IMR-90 (cell line): ENCODE data around the gene RPUSD2. TPM values are rescaled to one million over a fixed set of nuclear protein-coding genes. Genes with fewer than 3 reads are reported as not detected.

ENCODE experiments used
- ATAC-seq: fragments of 200-7000 bp; cut with Tn5 transposase; 2 replicates; pipeline ENCODE4 v1.9.1; 2020; ENCODE audit warnings: low read depth, mild to moderate bottlenecking, moderate library complexity
- BruUV-seq: library from RNA; stranded (reverse); fragments of 400-500 nt; replicated peaks from 2 replicates; lab custom pipeline; 2021; lab: Mats Ljungman, UMichigan
- CTCF ChIA-PET: fragments of 300-600 bp; formaldehyde crosslinking; extraction: SDS; loops from one replicate; lab custom pipeline; 2021; ENCODE audit warnings: antibody characterized with exemption; lab: Yijun Ruan, JAX
- POLR2A ChIA-PET: fragments of 300-600 bp; sonication (Branson Sonifier 250); formaldehyde crosslinking; loops from one replicate; lab custom pipeline; 2022; ENCODE audit warnings: antibody characterized with exemption; ENCODE audit not compliant: unreplicated experiment; lab: Charles Lee
- DNase-seq: peaks from one replicate; pipeline ENCODE4 v3.0.0; 2013
- H2AFZ ChIP-seq: replicated peaks from 2 replicates; pipeline ENCODE3; 2013; ENCODE audit warnings: low read length, mild to moderate bottlenecking; ENCODE audit not compliant: poor library complexity
- H2AK5ac ChIP-seq: 2 replicates; pipeline ENCODE4 v1.6.1; 2013; ENCODE audit warnings: low read depth, low read length, inconsistent platforms
- H2AK9ac ChIP-seq: replicated peaks from 2 replicates; pipeline ENCODE3; 2013; ENCODE audit warnings: mild to moderate bottlenecking, low read depth, low read length, moderate library complexity; ENCODE audit not compliant: poor library complexity
- H2BK120ac ChIP-seq: 2 replicates; pipeline ENCODE4 v1.6.1; 2013; ENCODE audit warnings: low read depth, low read length, inconsistent platforms
- H2BK15ac ChIP-seq: 3 replicates; pipeline ENCODE4 v1.6.1; 2013; ENCODE audit warnings: low read depth, low read length, inconsistent platforms
- H2BK20ac ChIP-seq: 2 replicates; pipeline ENCODE4 v1.6.1; 2013; ENCODE audit warnings: low read depth, mild to moderate bottlenecking, inconsistent platforms, low read length, moderate library complexity
- H2BK5ac ChIP-seq: 2 replicates; pipeline ENCODE4 v1.6.1; 2013; ENCODE audit warnings: mild to moderate bottlenecking, low read depth, low read length, inconsistent platforms; ENCODE audit not compliant: poor library complexity, severe bottlenecking
- H3K14ac ChIP-seq: replicated peaks from 2 replicates; pipeline ENCODE4 v1.6.1; 2013; ENCODE audit warnings: low read depth, low read length, inconsistent platforms
- H3K18ac ChIP-seq: 2 replicates; pipeline ENCODE4 v1.6.1; 2013; ENCODE audit warnings: low read depth, low read length, control low read depth
- H3K23ac ChIP-seq: 2 replicates; pipeline ENCODE4 v1.6.1; 2013; ENCODE audit warnings: low read depth, low read length, inconsistent platforms
- H3K27ac ChIP-seq: 2 replicates; pipeline ENCODE4 v1.5.1; 2013; ENCODE audit warnings: mild to moderate bottlenecking, control low read depth, low read length; ENCODE audit not compliant: insufficient read depth
- H3K27me3 ChIP-seq: 2 replicates; pipeline ENCODE4 v1.6.1; 2013; ENCODE audit warnings: low read length; ENCODE audit not compliant: control insufficient read depth, insufficient read depth
- H3K36me3 ChIP-seq: 2 replicates; pipeline ENCODE4 v1.6.1; 2013; ENCODE audit warnings: low read length, mixed read lengths; ENCODE audit not compliant: control insufficient read depth, insufficient read depth
- H3K4ac ChIP-seq: 2 replicates; pipeline ENCODE4 v1.6.1; 2013; ENCODE audit warnings: low read depth, low read length, inconsistent platforms
- H3K4me1 ChIP-seq: 2 replicates; pipeline ENCODE4 v1.6.1; 2013; ENCODE audit warnings: low read length, mixed read lengths; ENCODE audit not compliant: control insufficient read depth, insufficient read depth
- H3K4me2 ChIP-seq: 2 replicates; pipeline ENCODE4 v1.6.1; 2013; ENCODE audit warnings: low read depth, mild to moderate bottlenecking, control low read depth, low read length, moderate library complexity
- H3K4me3 ChIP-seq: 2 replicates; pipeline ENCODE4 v1.5.1; 2013; ENCODE audit warnings: low read depth, mild to moderate bottlenecking, control low read depth, low read length, moderate library complexity; ENCODE audit not compliant: insufficient read depth
- H3K56ac ChIP-seq: 2 replicates; pipeline ENCODE4 v1.6.1; 2013; ENCODE audit warnings: low read length, inconsistent platforms; ENCODE audit not compliant: insufficient read depth; ENCODE audit errors: extremely low read depth
- H3K79me1 ChIP-seq, 2 experiments: 2 replicates each; pipeline ENCODE4 v1.6.1; 2013; ENCODE audit warnings: low read length in 2 of 2, inconsistent platforms in 1 of 2, low read depth in 1 of 2
- H3K9ac ChIP-seq: 2 replicates; pipeline ENCODE4 v1.6.1; 2013; ENCODE audit warnings: low read depth, low read length, control low read depth
- H3K9me1 ChIP-seq: 2 replicates; pipeline ENCODE4 v1.6.1; 2013; ENCODE audit warnings: low read length, inconsistent platforms; ENCODE audit not compliant: insufficient read depth
- H3K9me3 ChIP-seq: 2 replicates; pipeline ENCODE4 v1.6.1; 2013; ENCODE audit warnings: low read length; ENCODE audit not compliant: control insufficient read depth, insufficient read depth
- H4K20me1 ChIP-seq: 2 replicates; pipeline ENCODE4 v1.6.1; 2013; ENCODE audit warnings: low read length, inconsistent platforms; ENCODE audit not compliant: insufficient read depth
- H4K5ac ChIP-seq: 2 replicates; pipeline ENCODE4 v1.6.1; 2013; ENCODE audit warnings: mild to moderate bottlenecking, low read depth, low read length, control low read depth
- H4K8ac ChIP-seq, 2 experiments: 2 replicates each; pipeline ENCODE4 v1.6.1; 2013; ENCODE audit warnings: low read depth in 2 of 2, low read length in 2 of 2, control low read depth in 1 of 2, inconsistent platforms in 1 of 2
- H4K91ac ChIP-seq: 2 replicates; pipeline ENCODE4 v1.6.1; 2013; ENCODE audit warnings: low read depth, low read length, inconsistent platforms; ENCODE audit not compliant: insufficient read depth
- CEBPB ChIP-seq: IDR thresholded peaks from 2 replicates; pipeline ENCODE4 v1.6.1; 2012; ENCODE audit warnings: low read depth, low read length, improper control_type of control experiment
- CTCF ChIP-seq: conservative IDR thresholded peaks from 2 replicates; pipeline ENCODE4 v1.5.1; 2012; ENCODE audit warnings: mild to moderate bottlenecking, low read depth, low read length, improper control_type of control experiment
- FOS ChIP-seq: fragments of 150-350 bp; IDR thresholded peaks from 2 replicates; pipeline ENCODE4 v1.6.1; 2016; ENCODE audit warnings: low read depth, low read length
- MAFK ChIP-seq: IDR thresholded peaks from 2 replicates; pipeline ENCODE4 v1.6.1; 2012; ENCODE audit warnings: low read depth, low read length, improper control_type of control experiment
- RAD21 ChIP-seq: IDR thresholded peaks from 2 replicates; pipeline ENCODE4 v1.6.1; 2012; ENCODE audit warnings: low read length, improper control_type of control experiment
- WGBS, 2 experiments: methylation state at CpG; one replicate each; pipeline versions ENCODE4 v1.1.5 to v1.1.7; 2013; ENCODE audit warnings: missing lambda C conversion rate in 2 of 2; ENCODE audit not compliant: insufficient read length in 1 of 2; ENCODE audit errors: extremely low coverage in 2 of 2; 5-methylcytosine and 5-hydroxymethylcytosine counted together
- dilution Hi-C: fragments of 300-500 bp; cut with HindIII; formaldehyde crosslinking; loops from one replicate; pipeline ENCODE4 v1.14.3; 2018; ENCODE audit warnings: low sequenced_read_pairs; ENCODE audit not compliant: unreplicated experiment
- in situ Hi-C: fragments of 300-500 bp; cut with MboI; formaldehyde crosslinking; loops from 3 replicates; pipeline ENCODE4 v1.14.3; 2019; ENCODE audit warnings: low sequenced_read_pairs, inconsistent platforms, mixed read lengths
- intact Hi-C: fragments of 100-400 bp; cut with micrococcal nuclease; formaldehyde crosslinking; loops from 2 replicates; pipeline ENCODE4 v1.10.0; 2022
- polyA plus RNA-seq, 3 experiments: library from polyadenylated mRNA; depleted of rRNA; stranded (reverse); fragments of >200 nt; gene quantifications; 2 replicates each; pipeline ENCODE4 v1.2.3, GENCODE V29; 2012; ENCODE audit warnings: low replicate concordance in 1 of 3
- total RNA-seq: library from RNA; depleted of rRNA; stranded (reverse); fragments of >200 nt; gene quantifications from 2 replicates; pipeline ENCODE4 v1.2.3, GENCODE V29; 2012

Gene RPUSD2
- total and polyA plus RNA-seq, 2 of the 4 experiments (the other 2 are of a cell fraction): 7.4 to 13.4 TPM

- intact Hi-C loops (no loop called here), in situ Hi-C loops (no loop called here), dilution Hi-C loops (no loop called here)
- BruUV-seq: no TSS peak
- H3K4ac ChIP-seq: no peak overlapping the region
- TF ChIP-seq MAFK: no peak
- TF ChIP-seq CEBPB: no peak
- no peak for TF ChIP-seq CTCF
- no peak for TF ChIP-seq FOS
- no peak for TF ChIP-seq RAD21
- no peak overlapping the region for H3K4me3 ChIP-seq
- H2AFZ ChIP-seq: no peak overlapping the region
- no peak overlapping the region for H2BK120ac ChIP-seq
- H4K91ac ChIP-seq: no peak overlapping the region
- ChIA-PET POLR2A (interaction anchor here (0.6 kb wide), 1 partner anchor 433 kb away, joined by 3 read pairs; no protein-coding TSS in a partner anchor), CTCF (interaction anchor here (0.6 kb wide), 1 partner anchor 12 kb away, joined by 3 read pairs; no protein-coding TSS in a partner anchor)
- no peak overlapping the region for H4K5ac ChIP-seq
- ATAC-seq (no peak), DNase-seq (no peak)
- no peak overlapping the region for H4K8ac ChIP-seq
- H3K9me1 ChIP-seq: no peaks in the 10 kb centered on the region; the same call in 1 of the 2 replicates
- H3K27me3 ChIP-seq: no peaks in the 10 kb centered on the region
- no peak overlapping the region for H3K4me2 ChIP-seq
- no peak overlapping the region for H2BK15ac ChIP-seq
- no peaks in the 10 kb centered on the region for H3K9me3 ChIP-seq
- no peak overlapping the region for H3K14ac ChIP-seq
- no peak overlapping the region for H3K27ac ChIP-seq
- H2BK5ac ChIP-seq: no peak overlapping the region
- H3K18ac ChIP-seq: no peak overlapping the region
- no peak overlapping the region for H3K9ac ChIP-seq
- no CpG with 5 or more reads among the region's 6 CpGs for WGBS, 2 experiments
- no peaks in the 10 kb centered on the region for H3K79me1 ChIP-seq
- H4K20me1 ChIP-seq: no peaks in the 10 kb centered on the region
- no peaks in the 10 kb centered on the region for H3K4me1 ChIP-seq
- peaks cover 16% of the 10 kb centered on the region for H3K36me3 ChIP-seq
- no peak overlapping the region for H2BK20ac ChIP-seq
- no peak overlapping the region for H2AK5ac ChIP-seq
- no peak overlapping the region for H3K23ac ChIP-seq
- no peak overlapping the region for H2AK9ac ChIP-seq
- H3K56ac ChIP-seq: no peak overlapping the region
These were observed 18.6 kb upstream of the RPUSD2 start for GRCh38 chr15:40550341-40551037.
